Subcutaneous preadipocyte (primary cell): ENCODE data around the gene EFEMP1. TPM values are rescaled to one million over a fixed set of nuclear protein-coding genes. Genes with fewer than 3 reads are reported as not detected.

Experiments
- total RNA-seq: library from RNA; depleted of rRNA; stranded (reverse); fragments of >200 nt; gene quantifications from 2 replicates; pipeline ENCODE4 v1.2.3, GENCODE V29; 2012

Gene EFEMP1, protein sequence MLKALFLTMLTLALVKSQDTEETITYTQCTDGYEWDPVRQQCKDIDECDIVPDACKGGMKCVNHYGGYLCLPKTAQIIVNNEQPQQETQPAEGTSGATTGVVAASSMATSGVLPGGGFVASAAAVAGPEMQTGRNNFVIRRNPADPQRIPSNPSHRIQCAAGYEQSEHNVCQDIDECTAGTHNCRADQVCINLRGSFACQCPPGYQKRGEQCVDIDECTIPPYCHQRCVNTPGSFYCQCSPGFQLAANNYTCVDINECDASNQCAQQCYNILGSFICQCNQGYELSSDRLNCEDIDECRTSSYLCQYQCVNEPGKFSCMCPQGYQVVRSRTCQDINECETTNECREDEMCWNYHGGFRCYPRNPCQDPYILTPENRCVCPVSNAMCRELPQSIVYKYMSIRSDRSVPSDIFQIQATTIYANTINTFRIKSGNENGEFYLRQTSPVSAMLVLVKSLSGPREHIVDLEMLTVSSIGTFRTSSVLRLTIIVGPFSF
- 72.9 and 296 TPM in 2 replicates for total RNA-seq

DNA sequence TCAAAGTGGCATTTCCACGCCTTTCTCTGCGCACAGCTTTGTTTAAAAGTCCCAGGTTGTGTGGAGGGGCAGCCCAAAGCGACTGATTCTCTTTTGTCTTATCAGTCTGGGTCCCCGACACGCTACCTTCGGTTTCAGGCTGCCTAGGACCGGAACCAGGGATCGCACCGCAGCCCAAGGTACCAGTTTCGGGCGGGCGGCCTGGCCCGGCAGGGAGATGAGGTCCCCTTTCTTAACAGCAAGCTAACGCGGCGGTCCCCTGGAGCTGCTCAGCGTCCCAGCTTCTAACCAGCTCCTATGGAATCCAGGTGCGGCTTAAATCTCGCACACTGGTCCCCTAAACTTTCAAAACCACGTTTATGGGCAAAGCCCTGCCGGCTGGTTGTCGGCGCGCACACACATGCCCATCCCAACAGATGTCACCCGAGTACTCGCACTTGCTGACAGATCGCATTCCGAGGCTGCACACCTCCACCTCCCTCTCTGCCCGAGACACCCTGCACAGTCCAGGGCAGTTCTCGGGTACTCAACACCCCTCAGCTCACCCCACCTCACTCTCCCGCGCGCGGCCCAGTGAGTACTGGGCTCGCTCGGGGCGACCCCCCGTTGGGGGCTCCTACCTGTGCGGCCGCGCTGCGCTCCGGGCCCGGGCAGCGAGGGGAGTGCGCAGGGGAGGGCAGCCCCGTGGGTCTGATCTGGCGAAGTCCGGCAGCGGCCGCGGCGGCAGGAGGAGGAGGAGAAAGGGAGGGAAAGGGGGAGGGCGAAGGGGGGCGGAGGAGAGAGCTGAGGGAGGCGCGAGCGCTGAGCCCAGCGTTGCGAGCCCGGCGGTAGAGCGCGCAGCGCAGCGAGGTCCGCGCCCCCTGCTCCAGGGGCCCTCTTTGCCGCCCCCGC, at the start of gene EFEMP1:
Gene EFEMP1 (minus strand): TSS at position 692 of the 891 bp plus-strand sequence. CDS start 1,342 bp downstream, outside the sequence.

Other genes starting within 250 kb of the EFEMP1 start
- 26.8 and 34.4 TPM in 2 replicates for gene PNPT1, start 229.9 kb downstream of the EFEMP1 start, total RNA-seq